Measurements from ENCODE around the gene FAM200A.
A peak's percentile ranks its signal among the peaks of the same experiment; 100 is the strongest.

FAM200A gene

GRCh38 chr7:99558306-99559174 is 6.6 kb upstream of the FAM200A start, which contains the start of gene ZNF655 (continued):
- peak; percentile 80 for TF ChIP-seq ZNF692 (tag by site-specific recombination; IDR thresholded peaks at IDR 0.05)
- TF ChIP-seq WT1 (tag by site-specific recombination; IDR thresholded peaks at IDR 0.05): peak; percentile 13; the same call in 1 of the 2 replicates
- TF ChIP-seq ZNF664 (tag by site-specific recombination; IDR thresholded peaks at IDR 0.05): no peak
- 0 out of 2 replicates have a peak, but pooled peaks have one; percentile 9 for TF ChIP-seq KLF7 (tag by site-specific recombination; IDR thresholded peaks at IDR 0.05; ENCODE audit: borderline replicate concordance)
- peak; percentile 83 for TF ChIP-seq ZNF518A (tag by site-specific recombination; conservative IDR thresholded peaks at IDR 0.05; ENCODE audit: low read depth)
- TF ChIP-seq ZNF174 (tag by site-specific recombination; IDR thresholded peaks at IDR 0.05): no peak
- TF ChIP-seq SP2 (tag by site-specific recombination; IDR thresholded peaks at IDR 0.05): peak; percentile 83
- TF ChIP-seq ZNF843 (tag by site-specific recombination; IDR thresholded peaks at IDR 0.05): no peak
- no peak for TF ChIP-seq ZNF404 (tag by site-specific recombination; IDR thresholded peaks at IDR 0.05)
- TF ChIP-seq ZBTB1 (tag by site-specific recombination; IDR thresholded peaks at IDR 0.05): no peak
- TF ChIP-seq ZNF76 (tag by site-specific recombination; IDR thresholded peaks at IDR 0.05; ENCODE audit: borderline replicate concordance, low read depth): no peak; the same call in none of the 2 replicates
- no peak for TF ChIP-seq ZBTB21 (tag by site-specific recombination; IDR thresholded peaks at IDR 0.05)
- peak; percentile 82 for TF ChIP-seq ZSCAN30 (tag by site-specific recombination; IDR thresholded peaks at IDR 0.05)
- TF ChIP-seq IKZF3 (tag by site-specific recombination; IDR thresholded peaks at IDR 0.05): no peak
- peak; percentile 86; the same call in 1 of the 2 replicates for TF ChIP-seq ZNF423 (tag by site-specific recombination; IDR thresholded peaks at IDR 0.05)
- peak; percentile 93 for TF ChIP-seq ZBTB10 (tag by site-specific recombination; IDR thresholded peaks at IDR 0.05)
- no peak for TF ChIP-seq ZNF639 (tag by site-specific recombination; IDR thresholded peaks at IDR 0.05)
- TF ChIP-seq ZNF266 (tag by site-specific recombination; IDR thresholded peaks at IDR 0.05; ENCODE audit: low read depth): no peak
- peak; percentile 99 for TF ChIP-seq ZNF335 (tag by site-specific recombination; conservative IDR thresholded peaks at IDR 0.05)
- TF ChIP-seq ZXDB (tag by site-specific recombination; IDR thresholded peaks at IDR 0.05): peak; percentile 88
- TF ChIP-seq ZNF112 (tag by site-specific recombination; IDR thresholded peaks at IDR 0.05): no peak
- peak; percentile 67; the same call in 1 of the 2 replicates for TF ChIP-seq ELK4 (IDR thresholded peaks at IDR 0.05; ENCODE audit: borderline replicate concordance, low read depth, low read length)
- TF ChIP-seq ZBTB48 (tag by site-specific recombination; IDR thresholded peaks at IDR 0.05): 0 out of 2 replicates have a peak, but pooled peaks have one; percentile 31
- 0 out of 2 replicates have a peak, but pooled peaks have one; percentile 13 for TF ChIP-seq ZNF704 (tag by site-specific recombination; IDR thresholded peaks at IDR 0.05)
- peak; percentile 72 for TF ChIP-seq ZBTB17 (tag by site-specific recombination; IDR thresholded peaks at IDR 0.05)
